ENCODE data around the gene CACNA1C. TPM values are rescaled to one million over a fixed set of nuclear protein-coding genes. Genes with fewer than 3 reads are reported as not detected.

The CACNA1C gene
- total RNA-seq, 1 donor from 2014 or later = 1.6 TPM

DNA sequence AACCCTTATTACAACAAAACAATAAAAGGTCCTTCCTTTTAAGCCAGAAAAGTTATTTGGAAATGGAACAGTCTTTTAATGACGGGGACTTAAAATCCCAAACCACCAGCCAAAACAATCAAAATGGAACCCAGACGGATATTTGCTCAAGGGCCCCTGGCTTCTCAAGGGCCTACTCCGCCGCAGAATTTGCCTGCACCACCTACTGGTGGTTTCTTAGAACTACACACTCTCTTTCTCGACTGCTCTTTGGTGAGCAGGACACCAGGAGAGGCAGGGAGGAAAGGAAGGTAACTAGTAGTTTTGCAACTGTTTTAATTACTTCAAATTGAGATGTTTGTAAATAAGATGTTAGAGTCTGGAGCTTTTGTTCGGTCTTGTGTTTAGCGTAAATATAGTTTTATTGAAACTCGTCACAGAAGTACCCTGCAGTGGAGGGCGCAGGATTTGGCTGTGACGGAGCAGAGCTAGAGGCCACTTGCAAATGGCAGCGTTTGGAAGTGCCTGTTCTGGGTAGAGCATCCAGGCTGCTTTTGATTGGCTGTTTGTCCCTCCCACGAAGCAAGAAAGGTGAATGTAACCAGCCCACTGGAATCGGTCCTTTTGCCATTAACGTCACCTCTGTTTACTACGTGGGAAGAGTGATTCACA, 238.5 kb downstream of the CACNA1C start:
- Mint-ChIP-seq H3K4me1 (peaks cover 30% of the 10 kb centered on the region), H3K9me3 (no peaks in the 10 kb centered on the region), H3K27ac (ENCODE audit: unreplicated experiment) (no peak overlapping the region), H3K36me3 (ENCODE audit: low read depth) (no peaks in the 10 kb centered on the region), H3K4me3 (no peak overlapping the region), H3K27me3 (ENCODE audit: low read depth) (no peaks in the 10 kb centered on the region)
- TF ChIP-seq, protein P1, sequence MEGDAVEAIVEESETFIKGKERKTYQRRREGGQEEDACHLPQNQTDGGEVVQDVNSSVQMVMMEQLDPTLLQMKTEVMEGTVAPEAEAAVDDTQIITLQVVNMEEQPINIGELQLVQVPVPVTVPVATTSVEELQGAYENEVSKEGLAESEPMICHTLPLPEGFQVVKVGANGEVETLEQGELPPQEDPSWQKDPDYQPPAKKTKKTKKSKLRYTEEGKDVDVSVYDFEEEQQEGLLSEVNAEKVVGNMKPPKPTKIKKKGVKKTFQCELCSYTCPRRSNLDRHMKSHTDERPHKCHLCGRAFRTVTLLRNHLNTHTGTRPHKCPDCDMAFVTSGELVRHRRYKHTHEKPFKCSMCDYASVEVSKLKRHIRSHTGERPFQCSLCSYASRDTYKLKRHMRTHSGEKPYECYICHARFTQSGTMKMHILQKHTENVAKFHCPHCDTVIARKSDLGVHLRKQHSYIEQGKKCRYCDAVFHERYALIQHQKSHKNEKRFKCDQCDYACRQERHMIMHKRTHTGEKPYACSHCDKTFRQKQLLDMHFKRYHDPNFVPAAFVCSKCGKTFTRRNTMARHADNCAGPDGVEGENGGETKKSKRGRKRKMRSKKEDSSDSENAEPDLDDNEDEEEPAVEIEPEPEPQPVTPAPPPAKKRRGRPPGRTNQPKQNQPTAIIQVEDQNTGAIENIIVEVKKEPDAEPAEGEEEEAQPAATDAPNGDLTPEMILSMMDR (conservative IDR thresholded peaks at IDR 0.05) = peak; percentile 88
- peak; percentile 36 for DNase-seq (ENCODE audit: low read depth, low spot score)

DNA sequence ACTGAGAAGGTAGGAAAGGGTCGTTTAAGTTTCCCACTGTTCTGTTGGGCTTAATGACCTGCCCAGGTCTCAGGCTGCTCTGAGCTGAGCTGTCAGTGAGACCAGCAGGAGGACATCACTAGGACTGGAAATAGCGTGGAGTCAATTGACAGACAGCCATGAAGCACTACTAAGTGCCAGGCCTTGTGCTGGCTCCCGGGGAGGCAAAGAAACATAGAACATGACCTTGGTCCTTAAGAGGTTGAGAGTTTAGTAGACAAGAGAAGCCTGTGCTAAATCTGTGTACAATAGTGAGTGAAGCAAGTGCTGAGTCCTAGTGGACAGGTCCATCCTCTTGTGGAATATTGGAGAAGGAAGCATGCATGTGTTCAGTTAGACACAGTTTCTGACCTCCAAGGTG, 239.2 kb downstream of the CACNA1C start:
- no peaks in the 10 kb centered on the region for H3K36me3 Mint-ChIP-seq (ENCODE audit: low read depth)
- no peak for DNase-seq (ENCODE audit: low read depth, low spot score)
- H3K27ac Mint-ChIP-seq (ENCODE audit: unreplicated experiment) = no peak overlapping the region
- H3K4me1 Mint-ChIP-seq = peaks cover 29% of the 10 kb centered on the region
- no peaks in the 10 kb centered on the region for H3K9me3 Mint-ChIP-seq
- TF ChIP-seq, protein P1 (conservative IDR thresholded peaks at IDR 0.05) = no peak
- no peak overlapping the region for H3K4me3 Mint-ChIP-seq
- H3K27me3 Mint-ChIP-seq (ENCODE audit: low read depth) = no peaks in the 10 kb centered on the region

DNA sequence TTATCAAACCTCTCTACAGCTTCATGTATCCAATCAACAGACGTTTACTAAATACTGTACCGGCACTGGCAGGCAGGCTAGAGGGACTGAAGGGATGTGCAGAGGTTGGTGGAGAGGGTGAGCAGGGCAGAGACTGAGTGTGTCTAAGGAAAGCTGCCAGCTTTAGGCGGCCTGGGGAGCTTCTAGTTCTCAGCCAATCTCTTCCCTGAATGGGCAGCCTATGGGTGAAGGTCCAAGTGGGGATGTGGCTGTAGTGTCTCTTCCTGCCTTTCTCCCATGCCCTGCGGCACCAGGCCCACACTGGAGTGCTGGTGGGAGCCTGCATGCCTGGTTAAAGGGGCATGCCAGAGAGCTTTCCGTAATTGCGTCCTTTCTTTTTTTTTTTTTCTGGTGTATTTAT, 239.8 kb downstream of the CACNA1C start:
- Mint-ChIP-seq H3K4me3 (no peak overlapping the region), H3K9me3 (no peaks in the 10 kb centered on the region), H3K27ac (ENCODE audit: unreplicated experiment) (no peak overlapping the region), H3K4me1 (peaks cover 29% of the 10 kb centered on the region), H3K27me3 (ENCODE audit: low read depth) (no peaks in the 10 kb centered on the region), H3K36me3 (ENCODE audit: low read depth) (no peaks in the 10 kb centered on the region)
- DNase-seq (ENCODE audit: low read depth, low spot score) = no peak
- TF ChIP-seq, protein P1 (conservative IDR thresholded peaks at IDR 0.05) = no peak

DNA sequence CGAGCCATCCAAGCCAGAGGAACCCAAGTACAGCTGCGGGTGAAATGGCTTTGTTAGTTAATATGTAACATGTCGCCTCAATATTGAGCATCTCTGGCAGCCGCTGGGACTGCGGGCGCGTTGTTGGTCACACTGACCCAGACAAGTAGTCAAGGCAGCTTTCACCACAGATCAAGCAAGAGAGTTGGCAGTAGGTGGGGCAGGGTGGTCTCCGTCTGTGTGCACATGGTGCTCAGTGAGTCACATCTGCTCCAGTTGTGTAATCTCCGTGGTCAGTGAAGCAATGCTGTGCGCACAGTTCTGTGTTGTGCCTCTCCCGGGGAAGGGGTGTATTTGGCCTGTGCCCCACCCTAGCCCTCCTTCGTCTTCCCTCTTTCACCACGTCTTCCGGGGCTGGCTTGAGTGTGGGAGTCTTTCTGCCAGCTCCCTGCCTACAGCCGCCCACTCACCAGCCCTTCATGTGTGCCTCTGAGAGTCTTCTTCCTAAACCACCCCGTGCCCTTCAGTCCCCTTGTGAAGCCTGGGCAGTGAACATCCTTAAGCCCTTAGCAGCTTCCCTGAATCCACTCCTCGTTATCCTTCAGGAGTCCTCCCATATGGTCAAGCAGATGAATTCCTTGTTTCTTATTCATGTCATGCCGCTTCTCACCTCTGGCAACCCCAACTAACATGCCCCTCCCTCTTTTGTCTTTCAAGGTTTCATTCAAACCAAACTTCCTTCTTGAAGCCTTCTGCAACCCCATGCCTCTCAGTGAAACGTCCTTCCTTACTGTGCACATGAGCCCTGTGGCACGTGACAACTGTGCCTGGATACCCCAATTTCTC, 242.1 kb downstream of the CACNA1C start:
- Mint-ChIP-seq H3K4me3 (no peak overlapping the region), H3K36me3 (ENCODE audit: low read depth) (no peaks in the 10 kb centered on the region), H3K27ac (ENCODE audit: unreplicated experiment) (peak overlapping the region; percentile 25), H3K9me3 (no peaks in the 10 kb centered on the region), H3K27me3 (ENCODE audit: low read depth) (no peaks in the 10 kb centered on the region), H3K4me1 (peaks cover 17% of the 10 kb centered on the region)
- DNase-seq (ENCODE audit: low read depth, low spot score) = no peak
- TF ChIP-seq, protein P1 (conservative IDR thresholded peaks at IDR 0.05) = no peak

DNA sequence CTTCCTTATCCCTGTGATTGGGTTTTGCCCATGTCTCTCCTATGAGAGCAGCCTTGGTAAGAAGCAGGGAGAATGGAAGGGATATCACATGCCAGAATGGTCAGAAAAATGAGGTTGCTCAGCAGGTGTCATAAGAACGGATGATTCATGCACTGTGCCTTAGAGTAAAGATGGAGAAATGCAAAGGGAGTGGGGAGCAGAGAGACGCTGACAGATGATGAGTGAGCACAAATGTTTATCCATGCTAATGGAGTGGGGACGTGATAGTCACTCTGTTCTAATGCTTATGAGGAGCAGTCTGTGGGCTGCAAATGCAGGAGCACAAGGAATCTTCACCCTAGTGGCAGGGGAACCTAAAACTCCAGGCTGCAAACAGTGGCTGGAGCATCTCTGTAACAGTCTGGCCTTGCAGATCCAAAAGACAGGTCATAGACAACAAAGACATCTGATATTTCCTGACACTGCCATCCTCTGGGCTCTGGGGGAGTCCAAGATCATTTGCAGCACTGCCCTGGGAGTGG, 243.2 kb downstream of the CACNA1C start:
- no peaks in the 10 kb centered on the region for H3K27me3 Mint-ChIP-seq (ENCODE audit: low read depth)
- no peaks in the 10 kb centered on the region for H3K36me3 Mint-ChIP-seq (ENCODE audit: low read depth)
- TF ChIP-seq, protein P1 (conservative IDR thresholded peaks at IDR 0.05) = no peak
- H3K27ac Mint-ChIP-seq (ENCODE audit: unreplicated experiment) = no peak overlapping the region
- H3K4me3 Mint-ChIP-seq = no peak overlapping the region
- H3K9me3 Mint-ChIP-seq = no peaks in the 10 kb centered on the region
- DNase-seq (ENCODE audit: low read depth, low spot score) = no peak
- peaks cover 17% of the 10 kb centered on the region for H3K4me1 Mint-ChIP-seq
